Measurements from ENCODE around the gene GALNT14.

GALNT14 gene

GRCh38 chr2:31000970-31001369 is 137.3 kb downstream of the GALNT14 start:
- Histone ChIP-seq H3K4me3 (ENCODE audit: low read length) (no peak overlapping the region), H3K9me3 (ENCODE audit: insufficient read depth, low read depth, low read length) (no peaks in the 10 kb centered on the region), H3K36me3 (ENCODE audit: insufficient read depth, low read depth, low read length) (no peaks in the 10 kb centered on the region), H3K9ac (ENCODE audit: low read depth, low read length) (no peak overlapping the region), H3K4me1 (ENCODE audit: insufficient read depth, low read length) (no peaks in the 10 kb centered on the region), H3K27me3 (ENCODE audit: insufficient read depth, low read length) (no peaks in the 10 kb centered on the region), H3K27ac (ENCODE audit: low read length) (no peak overlapping the region)

- Histone ChIP-seq H3K4me1 (ENCODE audit: insufficient read depth, low read length) (no peaks in the 10 kb centered on the region), H3K27me3 (ENCODE audit: insufficient read depth, low read length) (no peaks in the 10 kb centered on the region), H3K9me3 (ENCODE audit: insufficient read depth, low read depth, low read length) (no peaks in the 10 kb centered on the region), H3K4me3 (ENCODE audit: low read length) (no peak overlapping the region), H3K9ac (ENCODE audit: low read depth, low read length) (no peak overlapping the region), H3K36me3 (ENCODE audit: insufficient read depth, low read depth, low read length) (no peaks in the 10 kb centered on the region), H3K27ac (ENCODE audit: low read length) (no peak overlapping the region)
Observed at GRCh38 chr2:30998672-30999071, 139.6 kb downstream of the GALNT14 start.

GRCh38 chr2:30997979-30998378 is 140.3 kb downstream of the GALNT14 start:
- Histone ChIP-seq H3K27me3 (ENCODE audit: insufficient read depth, low read length) (no peaks in the 10 kb centered on the region), H3K36me3 (ENCODE audit: insufficient read depth, low read depth, low read length) (no peaks in the 10 kb centered on the region), H3K4me3 (ENCODE audit: low read length) (no peak overlapping the region), H3K27ac (ENCODE audit: low read length) (no peak overlapping the region), H3K9ac (ENCODE audit: low read depth, low read length) (no peak overlapping the region), H3K9me3 (ENCODE audit: insufficient read depth, low read depth, low read length) (no peaks in the 10 kb centered on the region), H3K4me1 (ENCODE audit: insufficient read depth, low read length) (no peaks in the 10 kb centered on the region)

- Histone ChIP-seq H3K36me3 (ENCODE audit: insufficient read depth, low read depth, low read length) (no peaks in the 10 kb centered on the region), H3K9me3 (ENCODE audit: insufficient read depth, low read depth, low read length) (no peaks in the 10 kb centered on the region), H3K27ac (ENCODE audit: low read length) (no peak overlapping the region), H3K27me3 (ENCODE audit: insufficient read depth, low read length) (no peaks in the 10 kb centered on the region), H3K9ac (ENCODE audit: low read depth, low read length) (no peak overlapping the region), H3K4me1 (ENCODE audit: insufficient read depth, low read length) (no peaks in the 10 kb centered on the region), H3K4me3 (ENCODE audit: low read length) (no peak overlapping the region)
Observed at GRCh38 chr2:30994227-30995056, 143.8 kb downstream of the GALNT14 start.

- Histone ChIP-seq H3K4me1 (ENCODE audit: insufficient read depth, low read length) (0 out of 2 replicates have a peak, but pooled peaks cover 2% of the 10 kb centered on the region), H3K27me3 (ENCODE audit: insufficient read depth, low read length) (no peaks in the 10 kb centered on the region), H3K4me3 (ENCODE audit: low read length) (no peak overlapping the region), H3K27ac (ENCODE audit: low read length) (no peak overlapping the region), H3K9me3 (ENCODE audit: insufficient read depth, low read depth, low read length) (no peaks in the 10 kb centered on the region), H3K36me3 (ENCODE audit: insufficient read depth, low read depth, low read length) (no peaks in the 10 kb centered on the region), H3K9ac (ENCODE audit: low read depth, low read length) (no peak overlapping the region)
Observed at GRCh38 chr2:30992781-30993180, 145.5 kb downstream of the GALNT14 start.

GRCh38 chr2:30990671-30991070 is 147.6 kb downstream of the GALNT14 start:
- Histone ChIP-seq H3K9me3 (ENCODE audit: insufficient read depth, low read depth, low read length) (no peaks in the 10 kb centered on the region), H3K36me3 (ENCODE audit: insufficient read depth, low read depth, low read length) (no peaks in the 10 kb centered on the region), H3K27me3 (ENCODE audit: insufficient read depth, low read length) (no peaks in the 10 kb centered on the region), H3K4me3 (ENCODE audit: low read length) (no peak overlapping the region), H3K4me1 (ENCODE audit: insufficient read depth, low read length) (peaks cover 6% of the 10 kb centered on the region; the same call in 1 of the 2 replicates), H3K9ac (ENCODE audit: low read depth, low read length) (no peak overlapping the region), H3K27ac (ENCODE audit: low read length) (no peak overlapping the region)

- Histone ChIP-seq H3K27me3 (ENCODE audit: insufficient read depth, low read length) (no peaks in the 10 kb centered on the region), H3K36me3 (ENCODE audit: insufficient read depth, low read depth, low read length) (no peaks in the 10 kb centered on the region), H3K27ac (ENCODE audit: low read length) (no peak overlapping the region), H3K4me1 (ENCODE audit: insufficient read depth, low read length) (peaks cover 6% of the 10 kb centered on the region; the same call in 1 of the 2 replicates), H3K9me3 (ENCODE audit: insufficient read depth, low read depth, low read length) (no peaks in the 10 kb centered on the region), H3K9ac (ENCODE audit: low read depth, low read length) (no peak overlapping the region), H3K4me3 (ENCODE audit: low read length) (no peak overlapping the region)
Observed at GRCh38 chr2:30990176-30990575, 148.1 kb downstream of the GALNT14 start.

GRCh38 chr2:30989746-30990145 is 148.5 kb downstream of the GALNT14 start:
- no peak overlapping the region for H3K9ac ChIP-seq (ENCODE audit: low read depth, low read length)
- H3K9me3 ChIP-seq (ENCODE audit: insufficient read depth, low read depth, low read length) = no peaks in the 10 kb centered on the region
- H3K27ac ChIP-seq (ENCODE audit: low read length) = no peak overlapping the region
- no peaks in the 10 kb centered on the region for H3K36me3 ChIP-seq (ENCODE audit: insufficient read depth, low read depth, low read length)
- H3K27me3 ChIP-seq (ENCODE audit: insufficient read depth, low read length) = no peaks in the 10 kb centered on the region
- H3K4me3 ChIP-seq (ENCODE audit: low read length) = no peak overlapping the region
- peaks cover 6% of the 10 kb centered on the region; the same call in 1 of the 2 replicates for H3K4me1 ChIP-seq (ENCODE audit: insufficient read depth, low read length)

- no peaks in the 10 kb centered on the region for H3K27me3 ChIP-seq (ENCODE audit: insufficient read depth, low read length)
- H3K9me3 ChIP-seq (ENCODE audit: insufficient read depth, low read depth, low read length) = no peaks in the 10 kb centered on the region
- no peak overlapping the region for H3K9ac ChIP-seq (ENCODE audit: low read depth, low read length)
- H3K36me3 ChIP-seq (ENCODE audit: insufficient read depth, low read depth, low read length) = no peaks in the 10 kb centered on the region
- H3K4me3 ChIP-seq (ENCODE audit: low read length) = no peak overlapping the region
- peaks cover 6% of the 10 kb centered on the region; the same call in 1 of the 2 replicates for H3K4me1 ChIP-seq (ENCODE audit: insufficient read depth, low read length)
- H3K27ac ChIP-seq (ENCODE audit: low read length) = no peak overlapping the region
Observed at GRCh38 chr2:30987566-30987965, 150.7 kb downstream of the GALNT14 start.

GRCh38 chr2:30986231-30986580 is 152.0 kb downstream of the GALNT14 start:
- no peak overlapping the region for H3K27ac ChIP-seq (ENCODE audit: low read length)
- H3K9ac ChIP-seq (ENCODE audit: low read depth, low read length) = no peak overlapping the region
- no peaks in the 10 kb centered on the region for H3K27me3 ChIP-seq (ENCODE audit: insufficient read depth, low read length)
- H3K36me3 ChIP-seq (ENCODE audit: insufficient read depth, low read depth, low read length) = no peaks in the 10 kb centered on the region
- no peak overlapping the region for H3K4me3 ChIP-seq (ENCODE audit: low read length)
- H3K9me3 ChIP-seq (ENCODE audit: insufficient read depth, low read depth, low read length) = no peaks in the 10 kb centered on the region
- H3K4me1 ChIP-seq (ENCODE audit: insufficient read depth, low read length) = peaks cover 6% of the 10 kb centered on the region; the same call in 1 of the 2 replicates

GRCh38 chr2:30985493-30986230 is 152.6 kb downstream of the GALNT14 start:
- H3K9ac ChIP-seq (ENCODE audit: low read depth, low read length) = no peak overlapping the region
- H3K4me1 ChIP-seq (ENCODE audit: insufficient read depth, low read length) = peaks cover 6% of the 10 kb centered on the region; the same call in 1 of the 2 replicates
- H3K27ac ChIP-seq (ENCODE audit: low read length) = no peak overlapping the region
- H3K4me3 ChIP-seq (ENCODE audit: low read length) = no peak overlapping the region
- no peaks in the 10 kb centered on the region for H3K27me3 ChIP-seq (ENCODE audit: insufficient read depth, low read length)
- H3K9me3 ChIP-seq (ENCODE audit: insufficient read depth, low read depth, low read length) = no peaks in the 10 kb centered on the region
- H3K36me3 ChIP-seq (ENCODE audit: insufficient read depth, low read depth, low read length) = no peaks in the 10 kb centered on the region

GRCh38 chr2:30984148-30984547 is 154.1 kb downstream of the GALNT14 start:
- H3K9me3 ChIP-seq (ENCODE audit: insufficient read depth, low read depth, low read length) = no peaks in the 10 kb centered on the region
- no peak overlapping the region for H3K9ac ChIP-seq (ENCODE audit: low read depth, low read length)
- H3K36me3 ChIP-seq (ENCODE audit: insufficient read depth, low read depth, low read length) = no peaks in the 10 kb centered on the region
- no peak overlapping the region for H3K4me3 ChIP-seq (ENCODE audit: low read length)
- no peaks in the 10 kb centered on the region for H3K27me3 ChIP-seq (ENCODE audit: insufficient read depth, low read length)
- no peak overlapping the region for H3K27ac ChIP-seq (ENCODE audit: low read length)
- H3K4me1 ChIP-seq (ENCODE audit: insufficient read depth, low read length) = peaks cover 6% of the 10 kb centered on the region; the same call in 1 of the 2 replicates

Data from iPS-20b (cell line).